Mesenteric fat pad (tissue), 1 donor: ENCODE measurements around the gene CPM. TPM values are rescaled to one million over a fixed set of nuclear protein-coding genes. Genes with fewer than 3 reads are reported as not detected.
"Not testable (repeated sequence)": the region's sequence is repeated elsewhere in the genome, so short reads cannot be mapped to it uniquely, and the experiment has no call there.

Experiments used
- DNase-seq: peaks from one replicate; pipeline ENCODE4 v3.0.0-alpha.2; 2020; ENCODE audit warnings: low spot score
- total RNA-seq: library from RNA; stranded (reverse); fragmentation: NEBNext Ultra II Directional; extraction: Animal tissue kit (Norgen Biotek cat#: 25700); gene quantifications from one replicate; pipeline ENCODE4 v1.2.1, GENCODE V29; 2021
- donor health status: DM: yes; HTN: yes; CAD: no.

The CPM gene
- total RNA-seq, 1 donor from 2014 or later, result 201 TPM

GRCh38 chr12:68854554-68854953 is 78.4 kb downstream of the CPM start:
- DNase-seq, result no peak

- DNase-seq, result no peak
These were observed 78.9 kb downstream of the CPM start for GRCh38 chr12:68854078-68854468.

GRCh38 chr12:68853396-68854077 is 79.4 kb downstream of the CPM start:
- no peak for DNase-seq

DNA sequence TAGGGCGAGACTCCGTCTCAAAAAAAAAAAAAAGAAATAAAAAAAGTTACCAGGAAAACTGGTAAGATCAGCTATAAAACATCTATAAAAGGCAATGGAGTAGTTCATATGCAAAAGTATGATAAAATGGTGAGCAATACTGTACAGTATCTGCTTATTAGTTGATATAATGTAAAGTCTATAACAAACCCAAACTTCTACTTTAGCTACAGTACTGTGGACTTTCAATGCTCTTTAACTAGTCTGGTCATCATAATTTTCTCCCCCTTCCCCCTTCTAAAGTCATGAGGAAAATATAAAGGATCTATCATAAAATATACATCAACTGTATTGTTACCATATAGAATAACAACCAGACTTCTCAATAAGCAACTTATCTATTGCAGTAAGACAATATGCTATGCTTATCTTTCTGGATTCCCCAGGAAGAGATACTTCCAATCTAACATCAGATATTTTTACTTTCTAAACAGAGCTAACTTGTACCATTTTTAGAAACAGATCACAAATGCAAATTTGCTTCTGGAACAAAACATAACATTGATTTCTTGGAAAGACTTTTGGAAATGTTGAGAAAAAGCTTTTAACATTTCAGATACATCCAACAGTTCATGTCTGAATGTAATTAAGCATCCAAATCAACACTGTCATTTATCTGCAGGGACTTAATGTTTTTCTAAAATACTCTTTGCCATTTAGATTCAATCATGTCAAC is 81.2 kb downstream of the CPM start:
- DNase-seq, result no peak

- no peak for DNase-seq
These were observed 82.6 kb downstream of the CPM start for GRCh38 chr12:68850390-68850789.

GRCh38 chr12:68846811-68847210 is 86.2 kb downstream of the CPM start:
- no peak for DNase-seq

DNA sequence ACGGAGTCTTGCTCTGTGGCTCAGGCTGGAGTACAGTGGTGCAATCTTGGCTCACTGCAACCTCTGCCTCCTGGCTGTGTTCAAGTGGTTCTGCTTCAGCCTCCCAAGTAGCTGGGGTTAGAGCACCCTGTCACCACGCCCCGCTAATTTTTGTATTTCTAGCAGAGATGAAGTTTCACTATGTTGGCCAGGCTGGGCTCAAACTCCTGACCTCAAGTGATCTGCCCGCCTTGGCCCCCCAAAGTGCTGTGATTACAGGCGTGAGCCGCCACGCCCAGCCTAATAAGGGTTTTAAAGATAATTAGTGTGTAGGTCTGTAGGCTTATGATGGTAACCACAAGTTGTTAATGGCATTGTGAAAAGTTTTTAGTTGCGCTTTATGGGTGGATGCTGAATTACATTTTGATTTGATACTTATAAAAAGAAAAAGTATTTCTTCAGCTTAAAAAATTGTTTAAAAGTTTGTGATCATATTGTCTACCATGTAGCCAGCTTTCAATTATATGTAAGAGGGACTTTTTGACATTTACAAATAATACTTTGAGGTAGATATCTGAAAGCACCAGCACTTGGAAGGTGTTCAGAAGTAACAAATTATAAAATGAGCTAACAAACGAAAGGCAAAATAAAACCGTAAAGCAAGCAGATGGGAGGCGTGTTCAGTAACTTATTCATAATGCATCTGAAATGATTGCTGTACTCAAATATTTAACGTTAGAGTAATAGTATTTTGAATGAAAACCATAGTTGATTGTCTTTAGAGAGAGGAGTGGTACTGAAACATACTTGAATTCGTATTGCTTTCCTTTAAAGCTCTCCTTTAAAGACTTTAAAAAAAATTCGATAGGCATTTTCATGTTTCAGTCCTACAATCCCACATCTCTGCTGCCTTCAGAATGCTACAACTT is 87.9 kb downstream of the CPM start:
- DNase-seq, result no peak

DNA sequence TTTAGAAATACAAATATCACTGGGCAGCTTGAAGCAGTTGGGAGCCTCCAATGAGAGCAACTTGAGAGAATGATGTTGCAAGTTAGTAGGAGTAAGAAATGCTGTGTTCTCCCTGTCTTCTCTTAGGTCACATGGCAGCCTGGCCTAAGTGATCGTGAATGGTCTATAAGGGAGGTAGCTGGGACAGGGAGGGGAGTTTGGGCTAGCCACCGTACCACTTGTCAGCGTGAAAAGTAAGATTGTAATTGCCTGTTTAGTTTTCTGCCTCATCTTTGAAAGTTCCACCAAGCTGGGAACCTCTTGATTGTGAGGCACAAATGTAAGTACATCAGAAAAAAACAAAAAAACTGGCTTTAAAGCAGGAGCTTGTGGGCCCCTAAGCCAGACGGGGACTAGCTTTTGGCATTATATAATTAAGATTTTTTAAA is 88.6 kb downstream of the CPM start:
- no peak for DNase-seq

DNA sequence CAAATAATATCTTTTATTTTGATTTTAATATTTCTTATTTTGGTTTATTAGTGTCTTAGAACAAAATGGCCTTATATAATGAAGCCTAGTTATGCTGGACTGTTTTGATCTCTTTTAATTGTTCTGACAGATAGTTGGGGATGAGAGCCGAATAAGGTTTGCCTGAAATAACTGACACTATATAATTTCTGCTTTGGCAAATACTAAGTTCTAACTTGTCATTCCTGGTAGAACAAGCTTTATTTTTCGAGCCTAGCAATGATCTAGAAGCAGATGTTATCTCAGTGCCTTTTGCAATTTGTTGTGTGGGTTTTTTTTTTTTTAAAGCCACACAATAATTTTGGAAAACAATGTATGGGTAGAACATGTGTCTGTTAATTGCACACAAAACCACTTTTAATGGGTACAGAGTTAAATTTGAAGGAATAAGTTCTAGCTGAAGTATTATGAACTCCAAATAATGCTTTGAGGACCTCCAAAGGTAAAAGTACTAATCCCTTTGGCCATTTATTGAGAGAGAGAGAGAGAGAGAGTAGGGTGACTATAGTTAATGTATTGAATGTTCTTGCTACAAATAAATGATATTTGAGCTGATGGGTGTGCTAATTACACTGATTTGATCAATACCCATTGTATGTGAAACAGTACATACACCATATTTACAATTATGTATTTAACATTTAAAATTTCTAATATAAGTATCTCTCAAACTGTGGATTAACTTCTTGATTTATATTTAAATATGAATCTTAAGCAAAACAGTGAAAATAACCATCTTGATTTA is 90.0 kb downstream of the CPM start:
- DNase-seq, result no peak

GRCh38 chr12:68842123-68842522 is 90.8 kb downstream of the CPM start:
- no peak for DNase-seq

DNA sequence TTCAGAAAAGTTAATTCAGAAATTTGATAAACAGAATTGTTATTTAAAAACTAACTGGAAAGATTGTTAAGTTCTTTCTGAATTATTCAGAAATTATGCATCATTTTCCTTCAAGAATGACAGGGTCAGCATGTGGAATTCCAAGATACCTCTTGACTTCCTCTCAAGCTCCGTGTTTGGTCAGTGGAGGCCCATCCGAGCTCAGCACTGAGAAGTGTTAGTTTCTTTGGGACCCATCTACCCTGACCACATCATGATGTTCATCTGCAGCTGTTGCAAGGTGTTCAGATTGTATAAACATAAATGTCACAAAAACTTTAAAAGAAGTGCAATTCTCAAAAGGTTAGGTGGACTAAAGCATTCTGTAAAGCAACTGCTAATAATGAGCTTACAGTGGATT is 91.3 kb downstream of the CPM start:
- DNase-seq, result no peak

DNA sequence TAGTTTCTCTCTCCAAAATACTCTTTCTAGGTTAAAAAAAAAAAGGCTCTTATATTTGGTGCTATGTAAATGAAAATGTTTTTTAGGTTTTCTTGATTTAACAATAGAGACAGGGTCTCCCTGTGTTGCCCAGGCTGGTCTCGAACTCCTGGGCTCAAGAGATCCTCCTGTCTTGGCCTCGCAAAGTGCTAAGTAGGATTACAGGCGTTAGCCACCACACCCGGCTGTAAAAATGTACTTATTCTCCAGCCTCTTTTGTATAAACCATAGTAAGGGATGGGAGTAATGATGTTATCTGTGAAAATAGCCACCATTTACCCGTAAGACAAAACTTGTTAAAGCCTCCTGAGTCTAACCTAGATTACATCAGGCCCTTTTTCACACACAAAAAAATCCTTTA is 91.8 kb downstream of the CPM start:
- not testable (repeated sequence) for DNase-seq

DNA sequence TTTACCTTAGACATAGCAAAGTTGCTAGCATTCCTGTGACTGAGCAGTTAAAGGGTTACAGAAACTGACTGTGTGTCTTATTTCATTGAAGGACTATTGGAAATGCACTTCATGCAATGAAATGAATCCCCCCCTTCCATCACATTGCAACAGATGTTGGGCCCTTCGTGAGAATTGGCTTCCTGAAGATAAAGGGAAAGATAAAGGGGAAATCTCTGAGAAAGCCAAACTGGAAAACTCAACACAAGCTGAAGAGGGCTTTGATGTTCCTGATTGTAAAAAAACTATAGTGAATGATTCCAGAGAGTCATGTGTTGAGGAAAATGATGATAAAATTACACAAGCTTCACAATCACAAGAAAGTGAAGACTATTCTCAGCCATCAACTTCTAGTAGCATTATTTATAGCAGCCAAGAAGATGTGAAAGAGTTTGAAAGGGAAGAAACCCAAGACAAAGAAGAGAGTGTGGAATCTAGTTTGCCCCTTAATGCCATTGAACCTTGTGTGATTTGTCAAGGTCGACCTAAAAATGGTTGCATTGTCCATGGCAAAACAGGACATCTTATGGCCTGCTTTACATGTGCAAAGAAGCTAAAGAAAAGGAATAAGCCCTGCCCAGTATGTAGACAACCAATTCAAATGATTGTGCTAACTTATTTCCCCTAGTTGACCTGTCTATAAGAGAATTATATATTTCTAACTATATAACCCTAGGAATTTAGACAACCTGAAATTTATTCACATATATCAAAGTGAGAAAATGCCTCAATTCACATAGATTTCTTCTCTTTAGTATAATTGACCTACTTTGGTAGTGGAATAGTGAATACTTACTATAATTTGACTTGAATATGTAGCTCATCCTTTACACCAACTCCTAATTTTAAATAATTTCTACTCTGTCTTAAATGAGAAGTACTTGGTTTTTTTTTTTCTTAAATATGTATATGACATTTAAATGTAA is 93.5 kb downstream of the CPM start:
- DNase-seq, result no peak

DNA sequence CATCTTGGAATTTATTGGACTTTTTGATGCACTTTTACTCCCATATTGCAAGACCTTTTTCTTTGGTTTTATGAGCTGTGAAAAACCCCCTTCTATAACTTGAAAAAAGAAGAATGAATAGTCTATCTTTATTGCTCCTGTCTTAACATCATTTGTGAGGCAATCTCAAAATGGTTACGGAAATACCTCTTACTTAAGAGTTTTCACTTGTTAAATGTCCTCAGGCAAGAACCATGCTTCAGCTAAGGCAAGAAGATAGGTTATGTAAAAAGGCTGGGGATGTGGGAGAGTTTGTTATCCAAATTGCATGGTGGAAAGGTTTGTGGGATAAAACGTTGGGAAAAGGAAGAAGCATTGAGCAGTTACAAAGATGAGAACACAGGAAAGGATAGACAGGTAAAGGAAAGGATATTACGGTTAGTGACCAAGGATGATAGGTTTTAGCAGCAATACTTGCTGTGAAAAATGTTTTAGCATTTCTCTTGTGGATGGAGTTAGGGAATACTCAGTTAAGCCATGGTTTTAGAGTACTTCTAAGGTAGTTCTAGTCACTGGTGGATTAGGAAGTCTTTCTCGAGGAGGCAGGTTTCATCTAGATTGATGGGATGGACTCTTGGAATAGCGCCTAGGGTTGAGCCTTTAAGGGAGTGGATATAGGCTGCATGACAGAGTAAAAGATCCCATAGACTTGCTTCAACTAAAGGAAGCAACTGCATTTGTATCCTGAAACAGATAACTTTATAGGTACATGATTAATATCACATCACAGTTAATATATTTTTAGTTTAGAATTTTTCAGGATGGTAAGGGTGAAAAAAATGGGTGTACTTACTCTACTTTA is 94.7 kb downstream of the CPM start:
- no peak for DNase-seq

DNA sequence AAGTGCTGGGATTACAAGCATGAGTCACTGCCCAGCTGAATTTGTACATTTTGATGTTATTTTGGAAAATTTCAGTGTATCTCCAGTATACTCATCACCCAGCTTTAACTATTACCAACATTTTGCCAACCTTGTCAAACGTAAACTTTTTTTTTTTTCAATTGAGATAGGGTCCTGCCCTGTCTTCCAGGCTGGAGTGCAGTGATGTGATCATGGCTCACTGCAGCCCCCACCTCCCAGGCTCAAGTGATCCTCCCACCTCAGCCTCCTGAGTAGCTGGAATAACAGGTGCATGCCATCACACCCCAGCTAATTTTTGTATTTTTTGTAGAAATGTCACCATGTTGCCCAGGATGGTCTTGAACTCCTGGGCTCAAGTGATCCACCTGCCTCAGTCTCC is 95.8 kb downstream of the CPM start:
- no peak for DNase-seq

DNA sequence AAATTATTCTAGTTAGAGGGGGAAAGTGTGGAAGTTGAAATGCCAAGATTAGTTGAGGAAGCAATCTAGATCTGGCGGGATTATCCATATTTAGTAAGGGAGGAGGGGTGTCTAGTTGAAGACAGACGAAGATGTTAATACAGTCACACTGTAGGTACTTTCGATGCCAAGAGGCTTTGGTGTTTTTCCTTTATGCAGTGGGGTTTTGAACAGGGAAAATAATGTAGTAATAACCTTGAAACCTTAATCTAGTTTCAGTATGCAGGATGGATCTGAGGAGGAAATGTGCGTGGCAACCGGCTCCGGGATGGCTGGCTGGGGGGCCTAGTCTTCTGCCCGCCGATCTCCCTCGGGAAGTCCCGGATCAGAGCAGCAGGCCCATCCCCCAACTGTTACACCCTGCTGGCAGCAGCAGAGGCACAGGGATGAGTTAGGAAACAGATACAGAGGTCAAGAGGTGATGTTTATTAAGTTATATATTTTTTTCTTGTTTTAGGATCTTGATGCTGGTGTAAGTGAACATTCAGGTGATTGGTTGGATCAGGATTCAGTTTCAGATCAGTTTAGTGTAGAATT is 97.5 kb downstream of the CPM start:
- no peak for DNase-seq

DNA sequence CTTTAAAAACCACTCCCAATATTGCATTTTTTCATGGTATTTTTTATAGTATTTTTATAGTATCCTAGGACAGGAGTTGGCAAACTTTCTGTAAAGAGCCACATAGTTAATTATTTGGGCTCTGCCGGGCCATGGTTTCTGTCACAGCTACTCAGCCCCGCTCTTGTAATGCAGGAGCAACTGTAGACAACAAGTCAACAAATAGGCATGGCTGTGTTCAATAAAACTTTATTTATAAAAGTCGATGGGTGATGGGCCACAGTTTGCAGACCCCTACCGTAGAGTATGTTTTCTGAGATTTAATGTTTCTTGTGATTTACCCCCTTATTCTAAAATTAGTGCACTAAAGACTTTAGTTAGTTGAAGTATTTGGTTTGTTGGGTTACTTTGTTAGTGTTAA is 99.5 kb downstream of the CPM start:
- DNase-seq, result no peak

- no peak for DNase-seq
These were observed 100.5 kb downstream of the CPM start for GRCh38 chr12:68832504-68832867.
